Spinal cord (tissue), 10 donors: ENCODE data around the gene RNF180. TPM values are rescaled to one million over a fixed set of nuclear protein-coding genes. Genes with fewer than 3 reads are reported as not detected.

Source experiments
- DNase-seq, 6 donors: peaks; one replicate each; pipeline versions ENCODE4 v3.0.0 to v3.0.0-alpha.2; 2013 to 2015; ENCODE audit warnings: low spot score in 6 of 6, low read depth in 4 of 6
- H3K27ac ChIP-seq: one replicate; pipeline ENCODE4 v1.5.1; 2013; ENCODE audit warnings: low read depth, low read length, control low read depth
- H3K27me3 ChIP-seq: one replicate; pipeline ENCODE4 v1.6.1; 2013; ENCODE audit warnings: low read length; ENCODE audit not compliant: control insufficient read depth, insufficient read depth
- H3K36me3 ChIP-seq: one replicate; pipeline ENCODE4 v1.6.1; 2013; ENCODE audit warnings: low read length; ENCODE audit not compliant: control insufficient read depth, insufficient read depth
- H3K4me1 ChIP-seq: one replicate; pipeline ENCODE4 v1.6.1; 2013; ENCODE audit warnings: low read length; ENCODE audit not compliant: control insufficient read depth, insufficient read depth
- H3K4me3 ChIP-seq: one replicate; pipeline ENCODE4 v1.5.1; 2013; ENCODE audit warnings: low read depth, low read length, control low read depth
- H3K9me3 ChIP-seq: one replicate; pipeline ENCODE4 v1.6.1; 2013; ENCODE audit warnings: low read length; ENCODE audit not compliant: control insufficient read depth, insufficient read depth
- WGBS: methylation state at CpG from one replicate; pipeline ENCODE4 v1.1.5; 2013; ENCODE audit warnings: missing lambda C conversion rate; ENCODE audit not compliant: insufficient coverage; 5-methylcytosine and 5-hydroxymethylcytosine counted together
- polyA plus RNA-seq, 2 donors: library from polyadenylated mRNA; unstranded; fragments of 120-200 nt; gene quantifications; one replicate each; pipeline ENCODE4 v1.2.1, GENCODE V29; 2013; ENCODE audit not compliant: insufficient read length in 2 of 2
- total RNA-seq, 2 donors: library from RNA; depleted of rRNA in 1 of 2; stranded (reverse); fragments of 120-200 nt in 1 of 2; fragments of >200 nt in 1 of 2; gene quantifications; one replicate each; pipeline versions ENCODE4 v1.2.3 to v1.2.4, GENCODE V29; 2013 to 2014
- donor health status: healthy.

RNF180 gene
- total and polyA plus RNA-seq, 4 donors: 10.0 to 39.4 (median 18.0) TPM

DNA sequence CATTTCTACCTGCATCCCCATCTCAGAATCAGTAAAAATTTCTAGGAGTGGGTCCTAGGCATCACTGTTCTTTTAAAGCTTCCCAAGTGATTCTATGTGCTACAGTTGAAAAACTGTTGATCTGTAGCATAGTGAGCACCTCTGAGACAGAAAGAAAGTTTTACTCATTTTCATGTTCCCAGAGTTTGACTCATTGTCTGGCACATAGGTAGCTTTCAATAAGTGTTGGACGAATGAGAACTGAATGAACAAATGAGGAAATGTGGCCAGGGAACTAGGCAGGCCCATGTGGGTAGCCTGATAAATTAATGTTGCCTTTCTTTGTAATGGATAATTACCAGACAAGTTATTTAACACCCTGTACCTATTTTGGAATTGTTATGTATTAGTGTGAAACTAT, 33.8 kb downstream of the RNF180 start:
- Histone ChIP-seq H3K4me3 (no peak overlapping the region), H3K27ac (no peak overlapping the region), H3K4me1 (no peaks in the 10 kb centered on the region), H3K36me3 (no peaks in the 10 kb centered on the region), H3K27me3 (no peaks in the 10 kb centered on the region), H3K9me3 (no peaks in the 10 kb centered on the region)
- no CpG with 5 or more reads among the region's 1 CpG for WGBS
- no peak for DNase-seq

DNA sequence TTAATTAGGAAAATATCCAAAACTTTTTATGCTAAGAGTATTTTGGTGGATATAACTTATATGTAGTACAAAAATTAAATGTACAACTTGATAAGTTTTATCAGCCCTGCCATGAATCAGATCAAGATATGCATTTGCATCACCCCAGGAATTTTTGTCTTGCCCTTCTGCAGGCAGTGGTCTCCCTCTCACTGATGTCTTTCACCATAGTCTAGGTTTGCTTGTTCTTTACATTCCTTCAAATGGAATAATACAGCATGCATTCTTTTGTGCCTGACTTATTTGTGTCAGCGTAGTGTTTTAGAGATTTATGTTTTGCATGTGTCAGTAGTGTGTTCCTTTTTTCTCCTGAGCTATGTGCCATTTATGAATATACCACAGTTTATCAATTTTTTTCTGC, 36.4 kb downstream of the RNF180 start:
- Histone ChIP-seq H3K9me3 (no peaks in the 10 kb centered on the region), H3K27me3 (no peaks in the 10 kb centered on the region), H3K4me3 (no peak overlapping the region), H3K36me3 (no peaks in the 10 kb centered on the region), H3K4me1 (no peaks in the 10 kb centered on the region), H3K27ac (no peak overlapping the region)
- WGBS: no CpG with 5 or more reads among the region's 1 CpG
- no peak for DNase-seq

DNA sequence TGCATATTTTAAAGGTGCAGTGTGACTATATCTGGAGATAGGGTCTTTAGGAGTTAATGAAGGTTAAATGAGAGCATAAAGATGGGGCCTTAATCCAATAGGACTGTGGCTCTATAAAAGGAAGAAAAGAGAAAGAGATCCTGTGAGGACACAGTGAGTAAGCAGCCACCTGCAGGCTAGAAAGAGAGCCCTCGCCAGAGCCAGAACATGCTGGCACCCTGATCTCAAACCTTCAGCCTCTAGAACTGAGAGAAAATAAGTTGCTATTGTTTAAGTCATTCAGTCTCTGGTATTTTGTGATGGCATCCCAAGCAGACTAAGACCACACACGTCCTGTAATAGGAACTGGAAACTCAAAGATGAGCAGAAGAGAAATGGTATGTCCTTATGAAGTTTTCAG, 41.0 kb downstream of the RNF180 start:
- Histone ChIP-seq H3K36me3 (no peaks in the 10 kb centered on the region), H3K4me1 (no peaks in the 10 kb centered on the region), H3K4me3 (no peak overlapping the region), H3K27me3 (no peaks in the 10 kb centered on the region), H3K27ac (no peak overlapping the region), H3K9me3 (no peaks in the 10 kb centered on the region)
- no CpG with 5 or more reads among the region's 2 CpGs for WGBS
- no peak for DNase-seq

DNA sequence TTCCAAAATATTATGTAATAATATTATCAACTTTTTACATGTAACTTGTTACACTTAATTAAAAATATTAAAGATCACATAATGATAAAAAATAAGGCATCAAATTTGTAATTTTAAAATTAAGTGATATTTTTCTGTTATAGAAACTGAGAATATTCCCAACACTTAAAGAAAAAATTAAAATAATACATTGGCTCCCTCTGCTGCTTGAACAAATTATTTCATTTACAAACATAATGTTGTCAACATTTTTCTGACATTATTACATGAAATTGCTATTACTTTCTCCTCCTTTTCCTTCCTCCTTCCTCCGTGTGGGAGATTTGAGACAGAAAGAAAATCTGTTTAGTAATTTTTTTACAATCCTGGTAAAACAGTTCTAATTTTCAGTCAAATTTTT, 42.3 kb downstream of the RNF180 start:
- Histone ChIP-seq H3K4me1 (no peaks in the 10 kb centered on the region), H3K27ac (no peak overlapping the region), H3K9me3 (no peaks in the 10 kb centered on the region), H3K27me3 (no peaks in the 10 kb centered on the region), H3K36me3 (no peaks in the 10 kb centered on the region), H3K4me3 (no peak overlapping the region)
- peak in 2 of 6 donors; percentile 25 to 57 for DNase-seq
- no CpG with 5 or more reads among the region's 1 CpG for WGBS

GRCh38 chr5:64209353-64209752, 43.7 kb downstream of the RNF180 start:
- Histone ChIP-seq H3K36me3 (no peaks in the 10 kb centered on the region), H3K4me3 (no peak overlapping the region), H3K27me3 (no peaks in the 10 kb centered on the region), H3K4me1 (peaks cover 3% of the 10 kb centered on the region), H3K27ac (no peak overlapping the region), H3K9me3 (no peaks in the 10 kb centered on the region)
- no peak for DNase-seq

DNA sequence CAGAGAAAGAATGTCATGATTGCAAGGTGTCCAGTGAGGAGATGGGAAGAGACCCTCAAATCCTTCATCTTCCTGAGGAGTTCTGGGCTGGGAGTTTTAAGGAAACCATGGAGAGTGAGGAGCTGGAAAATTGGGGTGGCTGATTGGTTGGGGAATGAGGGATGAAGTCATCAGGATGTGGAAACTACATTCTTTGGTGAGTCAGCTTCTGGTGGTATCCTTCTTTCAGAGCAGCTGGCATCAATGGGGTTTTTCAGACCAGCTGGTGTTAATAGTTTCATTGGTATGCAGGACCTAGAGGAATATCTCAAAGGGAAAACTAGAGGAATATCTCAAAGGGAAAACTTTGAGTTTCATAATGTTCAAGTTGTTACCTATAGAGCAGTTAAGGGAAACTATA, 45.2 kb downstream of the RNF180 start:
- peaks cover 3% of the 10 kb centered on the region for H3K4me1 ChIP-seq
- no peaks in the 10 kb centered on the region for H3K9me3 ChIP-seq
- H3K36me3 ChIP-seq: no peaks in the 10 kb centered on the region
- H3K4me3 ChIP-seq: no peak overlapping the region
- H3K27ac ChIP-seq: no peak overlapping the region
- no peaks in the 10 kb centered on the region for H3K27me3 ChIP-seq
- peak in 2 of 6 donors; percentile 14 to 24 for DNase-seq

DNA sequence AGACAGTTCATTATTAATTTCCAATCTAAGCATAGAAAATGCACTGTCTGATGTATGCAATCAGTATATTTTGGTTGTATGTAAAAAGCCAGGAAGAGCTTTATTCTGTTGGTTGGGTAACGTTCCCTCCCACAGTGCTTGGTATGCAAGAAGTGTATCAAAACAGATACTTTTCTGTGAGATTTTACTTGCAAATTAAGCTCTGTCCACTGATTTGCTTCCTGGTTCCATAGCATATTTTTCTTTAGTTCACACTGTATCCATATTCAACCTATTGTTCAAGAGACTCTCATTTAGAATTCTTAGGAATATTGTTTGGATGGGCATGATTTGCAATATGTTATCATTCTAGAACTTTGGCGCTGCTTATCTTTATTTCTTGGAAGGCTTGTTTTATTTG, 47.4 kb downstream of the RNF180 start:
- Histone ChIP-seq H3K4me1 (peaks cover 3% of the 10 kb centered on the region), H3K27me3 (no peaks in the 10 kb centered on the region), H3K4me3 (no peak overlapping the region), H3K9me3 (no peaks in the 10 kb centered on the region), H3K36me3 (no peaks in the 10 kb centered on the region), H3K27ac (peak overlapping the region; percentile 57)
- WGBS: no CpG with 5 or more reads among the region's 2 CpGs
- DNase-seq: peak in 3 of 6 donors; percentile 19 to 67 (median 64)

DNA sequence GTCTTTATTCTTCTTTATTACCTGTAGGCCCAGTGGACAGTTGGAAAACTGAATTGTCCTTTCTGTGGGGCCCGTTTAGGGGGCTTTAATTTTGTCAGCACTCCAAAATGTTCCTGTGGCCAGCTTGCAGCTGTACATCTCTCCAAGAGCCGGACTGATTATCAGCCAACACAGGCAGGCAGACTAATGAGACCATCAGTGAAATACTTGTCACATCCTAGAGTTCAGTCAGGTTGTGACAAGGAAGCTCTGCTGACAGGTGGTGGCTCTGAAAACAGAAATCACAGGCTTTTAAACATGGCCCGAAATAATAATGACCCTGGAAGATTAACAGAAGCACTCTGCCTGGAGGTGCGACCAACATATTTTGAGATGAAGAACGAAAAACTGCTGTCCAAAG, 47.9 kb downstream of the RNF180 start:
- 34% methylated on average over 4 of the region's 5 CpGs for WGBS
- Histone ChIP-seq H3K27me3 (no peaks in the 10 kb centered on the region), H3K27ac (peak overlapping the region; percentile 57), H3K36me3 (no peaks in the 10 kb centered on the region), H3K4me1 (peaks cover 3% of the 10 kb centered on the region), H3K9me3 (no peaks in the 10 kb centered on the region), H3K4me3 (no peak overlapping the region)
- DNase-seq: peak in 4 of 6 donors; percentile 10 to 77 (median 55)

DNA sequence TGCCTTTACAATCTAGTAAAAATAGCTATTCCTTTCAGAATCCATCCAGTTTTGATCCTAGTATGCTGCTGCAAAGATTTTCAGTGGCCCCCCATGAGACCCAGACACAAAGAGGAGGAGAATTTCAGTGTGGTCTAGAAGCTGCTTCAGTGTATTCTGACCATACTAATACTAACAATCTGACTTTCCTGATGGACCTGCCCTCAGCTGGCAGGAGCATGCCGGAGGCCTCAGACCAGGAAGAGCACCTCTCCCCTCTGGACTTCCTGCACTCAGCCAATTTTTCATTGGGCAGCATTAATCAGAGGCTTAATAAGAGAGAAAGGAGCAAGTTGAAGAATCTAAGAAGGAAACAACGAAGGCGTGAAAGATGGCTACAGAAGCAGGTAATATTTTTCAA, 48.5 kb downstream of the RNF180 start:
- H3K4me1 ChIP-seq: peaks cover 3% of the 10 kb centered on the region
- no CpG with 5 or more reads among the region's 3 CpGs for WGBS
- no peak overlapping the region for H3K4me3 ChIP-seq
- no peaks in the 10 kb centered on the region for H3K9me3 ChIP-seq
- H3K27me3 ChIP-seq: no peaks in the 10 kb centered on the region
- peak in 2 of 6 donors; percentile 7 to 26 for DNase-seq
- H3K36me3 ChIP-seq: no peaks in the 10 kb centered on the region
- H3K27ac ChIP-seq: peak overlapping the region; percentile 57

- no peaks in the 10 kb centered on the region for H3K4me1 ChIP-seq
- H3K9me3 ChIP-seq: peaks cover 4% of the 10 kb centered on the region
- peaks cover 11% of the 10 kb centered on the region for H3K36me3 ChIP-seq
- no peak overlapping the region for H3K4me3 ChIP-seq
- no CpG with 5 or more reads among the region's 1 CpG for WGBS
- H3K27ac ChIP-seq: no peak overlapping the region
- no peaks in the 10 kb centered on the region for H3K27me3 ChIP-seq
- DNase-seq: no peak
Measured at GRCh38 chr5:64221911-64222310, 56.3 kb downstream of the RNF180 start.
